Measurements from ENCODE around the gene SCAPER. TPM values are rescaled to one million over a fixed set of nuclear protein-coding genes. Genes with fewer than 3 reads are reported as not detected.
"Not testable (repeated sequence)": the region's sequence is repeated elsewhere in the genome, so short reads cannot be mapped to it uniquely, and the experiment has no call there.

The SCAPER gene
- total RNA-seq, 1 experiment from 2014 or later, result 15.3 TPM

DNA sequence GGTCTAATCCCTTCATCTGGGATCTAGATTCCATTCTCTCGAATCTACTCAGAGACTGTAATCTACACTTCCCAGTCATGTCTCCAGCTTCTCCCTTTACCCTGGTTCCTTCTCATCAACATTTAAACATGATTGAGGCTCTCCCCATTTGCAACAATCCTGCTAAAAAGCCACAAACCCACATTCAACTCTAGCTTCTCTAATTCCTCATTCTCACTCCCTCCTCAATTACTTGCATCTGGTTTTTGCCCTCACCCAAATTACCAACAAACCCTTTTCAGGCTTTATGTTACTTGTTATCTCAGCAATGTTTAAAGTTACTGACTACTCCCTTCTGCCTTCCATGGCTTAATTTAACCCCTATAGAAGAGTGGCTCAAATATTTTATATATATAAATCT is 605.4 kb downstream of the SCAPER start:
- H3K9me3 ChIP-seq (ENCODE audit: control insufficient read depth, insufficient read depth, low read depth, low read length), result no peaks in the 10 kb centered on the region

DNA sequence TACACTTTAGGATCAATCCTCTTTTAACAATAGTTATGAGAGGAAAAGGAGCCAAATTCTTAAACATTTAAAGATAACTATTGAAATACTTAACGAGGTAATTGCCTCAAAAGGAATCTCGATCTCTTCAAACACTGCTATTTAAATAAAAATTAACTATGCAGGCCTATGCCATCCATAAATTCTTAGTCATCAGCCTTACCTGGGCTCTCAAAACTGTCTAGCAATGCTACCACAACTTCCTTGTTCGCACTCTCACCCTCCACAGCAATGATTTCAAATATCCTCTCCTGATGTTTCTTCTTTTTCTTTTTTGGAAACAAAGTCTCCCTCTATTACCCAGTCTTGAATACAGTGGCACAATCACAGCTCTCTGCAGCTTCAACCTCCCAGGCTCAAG is 606.2 kb downstream of the SCAPER start:
- POLR2A ChIA-PET, result interaction anchor here (0.5 kb wide), 1 partner anchor 24 kb away, joined by 3 read pairs; no protein-coding TSS in a partner anchor

More for the DNA sequence above, 605.4 kb downstream of the SCAPER start:
- ATAC-seq (no peak), DNase-seq (ENCODE audit: low read depth, low spot score) (no peak)
- TF ChIP-seq TCF7L2 (IDR thresholded peaks at IDR 0.05; ENCODE audit: low read depth, low read length) (no peak), POLR2AphosphoS5 (IDR thresholded peaks at IDR 0.05; ENCODE audit: low read depth, low read length) (no peak), SIN3A (IDR thresholded peaks at IDR 0.05; ENCODE audit: borderline replicate concordance, insufficient read depth, low read depth, low read length) (no peak)
- TF ChIP-seq, protein P1, sequence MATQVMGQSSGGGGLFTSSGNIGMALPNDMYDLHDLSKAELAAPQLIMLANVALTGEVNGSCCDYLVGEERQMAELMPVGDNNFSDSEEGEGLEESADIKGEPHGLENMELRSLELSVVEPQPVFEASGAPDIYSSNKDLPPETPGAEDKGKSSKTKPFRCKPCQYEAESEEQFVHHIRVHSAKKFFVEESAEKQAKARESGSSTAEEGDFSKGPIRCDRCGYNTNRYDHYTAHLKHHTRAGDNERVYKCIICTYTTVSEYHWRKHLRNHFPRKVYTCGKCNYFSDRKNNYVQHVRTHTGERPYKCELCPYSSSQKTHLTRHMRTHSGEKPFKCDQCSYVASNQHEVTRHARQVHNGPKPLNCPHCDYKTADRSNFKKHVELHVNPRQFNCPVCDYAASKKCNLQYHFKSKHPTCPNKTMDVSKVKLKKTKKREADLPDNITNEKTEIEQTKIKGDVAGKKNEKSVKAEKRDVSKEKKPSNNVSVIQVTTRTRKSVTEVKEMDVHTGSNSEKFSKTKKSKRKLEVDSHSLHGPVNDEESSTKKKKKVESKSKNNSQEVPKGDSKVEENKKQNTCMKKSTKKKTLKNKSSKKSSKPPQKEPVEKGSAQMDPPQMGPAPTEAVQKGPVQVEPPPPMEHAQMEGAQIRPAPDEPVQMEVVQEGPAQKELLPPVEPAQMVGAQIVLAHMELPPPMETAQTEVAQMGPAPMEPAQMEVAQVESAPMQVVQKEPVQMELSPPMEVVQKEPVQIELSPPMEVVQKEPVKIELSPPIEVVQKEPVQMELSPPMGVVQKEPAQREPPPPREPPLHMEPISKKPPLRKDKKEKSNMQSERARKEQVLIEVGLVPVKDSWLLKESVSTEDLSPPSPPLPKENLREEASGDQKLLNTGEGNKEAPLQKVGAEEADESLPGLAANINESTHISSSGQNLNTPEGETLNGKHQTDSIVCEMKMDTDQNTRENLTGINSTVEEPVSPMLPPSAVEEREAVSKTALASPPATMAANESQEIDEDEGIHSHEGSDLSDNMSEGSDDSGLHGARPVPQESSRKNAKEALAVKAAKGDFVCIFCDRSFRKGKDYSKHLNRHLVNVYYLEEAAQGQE (IDR thresholded peaks at IDR 0.05; ENCODE audit: insufficient read depth in 1 of 2, low read depth in 2 of 2, low read length in 1 of 2), result no peak
- TF ChIP-seq, protein P2, sequence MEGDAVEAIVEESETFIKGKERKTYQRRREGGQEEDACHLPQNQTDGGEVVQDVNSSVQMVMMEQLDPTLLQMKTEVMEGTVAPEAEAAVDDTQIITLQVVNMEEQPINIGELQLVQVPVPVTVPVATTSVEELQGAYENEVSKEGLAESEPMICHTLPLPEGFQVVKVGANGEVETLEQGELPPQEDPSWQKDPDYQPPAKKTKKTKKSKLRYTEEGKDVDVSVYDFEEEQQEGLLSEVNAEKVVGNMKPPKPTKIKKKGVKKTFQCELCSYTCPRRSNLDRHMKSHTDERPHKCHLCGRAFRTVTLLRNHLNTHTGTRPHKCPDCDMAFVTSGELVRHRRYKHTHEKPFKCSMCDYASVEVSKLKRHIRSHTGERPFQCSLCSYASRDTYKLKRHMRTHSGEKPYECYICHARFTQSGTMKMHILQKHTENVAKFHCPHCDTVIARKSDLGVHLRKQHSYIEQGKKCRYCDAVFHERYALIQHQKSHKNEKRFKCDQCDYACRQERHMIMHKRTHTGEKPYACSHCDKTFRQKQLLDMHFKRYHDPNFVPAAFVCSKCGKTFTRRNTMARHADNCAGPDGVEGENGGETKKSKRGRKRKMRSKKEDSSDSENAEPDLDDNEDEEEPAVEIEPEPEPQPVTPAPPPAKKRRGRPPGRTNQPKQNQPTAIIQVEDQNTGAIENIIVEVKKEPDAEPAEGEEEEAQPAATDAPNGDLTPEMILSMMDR (IDR thresholded peaks at IDR 0.05), result no peak
- Histone ChIP-seq H3K27ac (ENCODE audit: low read length) (no peak overlapping the region), H3K4me1 (ENCODE audit: control insufficient read depth, insufficient read depth, low read length) (no peaks in the 10 kb centered on the region), H3K4me3 (ENCODE audit: low read depth in 2 of 2, low read length in 2 of 2) (no peak overlapping the region), H3K27me3 (ENCODE audit: control insufficient read depth, insufficient read depth, low read length) (no peaks in the 10 kb centered on the region), H3K36me3 (ENCODE audit: control insufficient read depth, insufficient read depth, low read length) (no peaks in the 10 kb centered on the region)
- ChIA-PET POLR2A (no interaction called here), CTCF (no interaction called here)
- in situ Hi-C loops (cut with HindIII; ENCODE audit: low pct_unique_long_range_greater_than_20kb, low sequenced_read_pairs) (no loop called here), intact Hi-C loops (cut with micrococcal nuclease; ENCODE audit: unreplicated experiment) (no loop called here)
- BruUV-seq (replicated peaks), result no TSS peak

DNA sequence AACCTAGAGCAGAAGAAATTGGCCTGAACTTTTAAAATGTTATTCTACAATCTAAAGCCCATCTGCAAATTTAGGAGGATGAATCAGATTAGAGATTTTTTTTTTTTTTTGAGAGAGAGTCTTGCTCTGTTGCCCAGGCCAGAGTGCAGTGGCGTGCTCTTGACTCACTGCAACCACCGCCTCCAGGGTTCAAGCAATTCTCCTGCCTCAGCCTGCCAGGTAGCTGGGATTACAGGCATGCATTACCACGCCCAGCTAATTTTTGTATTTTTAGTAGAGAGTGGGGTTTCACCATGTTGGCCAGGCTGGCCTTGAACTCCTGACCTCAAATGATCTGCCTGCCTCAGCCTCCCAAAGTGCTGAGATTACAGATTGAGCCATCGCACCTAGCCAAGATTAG is 607.2 kb downstream of the SCAPER start:
- intact Hi-C loops (cut with micrococcal nuclease; ENCODE audit: unreplicated experiment); CTCF ChIA-PET; in situ Hi-C loops (cut with HindIII; ENCODE audit: low pct_unique_long_range_greater_than_20kb, low sequenced_read_pairs); H3K27me3 ChIP-seq (ENCODE audit: control insufficient read depth, insufficient read depth, low read length); H3K27ac ChIP-seq (ENCODE audit: low read length); DNase-seq (ENCODE audit: low read depth, low spot score); BruUV-seq (replicated peaks); H3K36me3 ChIP-seq (ENCODE audit: control insufficient read depth, insufficient read depth, low read length); H3K4me1 ChIP-seq (ENCODE audit: control insufficient read depth, insufficient read depth, low read length); H3K9me3 ChIP-seq (ENCODE audit: control insufficient read depth, insufficient read depth, low read depth, low read length); H3K4me3 ChIP-seq (ENCODE audit: low read depth in 2 of 2, low read length in 2 of 2); ATAC-seq: not testable (repeated sequence)
- POLR2A ChIA-PET, result interaction anchor here (0.5 kb wide), 1 partner anchor 1295 kb away, joined by 3 read pairs; no protein-coding TSS in a partner anchor

More for the DNA sequence above, 606.2 kb downstream of the SCAPER start:
- Histone ChIP-seq H3K4me3 (ENCODE audit: low read depth in 2 of 2, low read length in 2 of 2) (no peak overlapping the region), H3K9me3 (ENCODE audit: control insufficient read depth, insufficient read depth, low read depth, low read length) (no peaks in the 10 kb centered on the region), H3K27ac (ENCODE audit: low read length) (no peak overlapping the region), H3K27me3 (ENCODE audit: control insufficient read depth, insufficient read depth, low read length) (no peaks in the 10 kb centered on the region), H3K36me3 (ENCODE audit: control insufficient read depth, insufficient read depth, low read length) (no peaks in the 10 kb centered on the region), H3K4me1 (ENCODE audit: control insufficient read depth, insufficient read depth, low read length) (no peaks in the 10 kb centered on the region)
- BruUV-seq (replicated peaks), result no TSS peak
- intact Hi-C loops (cut with micrococcal nuclease; ENCODE audit: unreplicated experiment) (no loop called here), in situ Hi-C loops (cut with HindIII; ENCODE audit: low pct_unique_long_range_greater_than_20kb, low sequenced_read_pairs) (no loop called here)
- ATAC-seq, result no peak
- DNase-seq (ENCODE audit: low read depth, low spot score), result no peak
- CTCF ChIA-PET, result no interaction called here
- TF ChIP-seq, protein P2 (IDR thresholded peaks at IDR 0.05), result no peak
- no peak for TF ChIP-seq POLR2AphosphoS5 (IDR thresholded peaks at IDR 0.05; ENCODE audit: low read depth, low read length)
- TF ChIP-seq, protein P1 (IDR thresholded peaks at IDR 0.05; ENCODE audit: insufficient read depth in 1 of 2, low read depth in 2 of 2, low read length in 1 of 2), result no peak
- TF ChIP-seq SIN3A (IDR thresholded peaks at IDR 0.05; ENCODE audit: borderline replicate concordance, insufficient read depth, low read depth, low read length), result no peak
- no peak for TF ChIP-seq TCF7L2 (IDR thresholded peaks at IDR 0.05; ENCODE audit: low read depth, low read length)
